ENCODE measurements around the gene TTC28. TPM values are rescaled to one million over a fixed set of nuclear protein-coding genes. Genes with fewer than 3 reads are reported as not detected.

TTC28 gene
- total RNA-seq, 1 experiment from 2014 or later = 0.12 TPM

GRCh38 chr22:28123989-28124766 is 555.5 kb downstream of the TTC28 start:
- ChIA-PET CTCF (interaction anchor here (1.2 kb wide), 1 partner anchor 11 kb away, joined by 5 read pairs; no protein-coding TSS in a partner anchor), POLR2A (no interaction called here), RAD21 (ENCODE audit: low non-redundant PET in 1 of 2, low total read pairs in 2 of 2, uncharacterized antibody in 2 of 2, unreplicated experiment in 2 of 2) (no interaction called here)
- Histone ChIP-seq H2AFZ (ENCODE audit: low read depth, low read length, poor library complexity, severe bottlenecking) (no peak overlapping the region), H3K27ac (ENCODE audit: low read depth, low read length) (no peak overlapping the region), H3K9ac (ENCODE audit: low read length) (no peak overlapping the region), H3K36me3 (ENCODE audit: control insufficient read depth in 1 of 2, insufficient read depth in 2 of 2, low read length in 2 of 2) (no peaks in the 10 kb centered on the region), H3K79me2 (ENCODE audit: insufficient read depth, low read length) (no peaks in the 10 kb centered on the region), H3K4me1 (ENCODE audit: control insufficient read depth in 1 of 2, insufficient read depth in 2 of 2, low read length in 2 of 2) (no peaks in the 10 kb centered on the region), H3K9me2 (ENCODE audit: insufficient read depth) (no peaks in the 10 kb centered on the region), H3K9me3 (ENCODE audit: control insufficient read depth in 1 of 2, insufficient read depth in 1 of 2, low read depth in 1 of 2, low read length in 2 of 2) (no peaks in the 10 kb centered on the region), H3K4me2 (ENCODE audit: low read length) (no peak overlapping the region), H3K4me3 (replicated peaks in 1 of 2; ENCODE audit: low read depth in 1 of 2, low read length in 2 of 2) (no peak overlapping the region), H3K27me3 (ENCODE audit: insufficient read depth, low read length) (peaks cover 87% of the 10 kb centered on the region), H4K20me1 (ENCODE audit: insufficient read depth) (no peaks in the 10 kb centered on the region)
- BruUV-seq (replicated peaks) = no TSS peak
- intact Hi-C loops (cut with micrococcal nuclease) = no loop called here
- ATAC-seq (no peak), DNase-seq (ENCODE audit: low read depth, low spot score) (no peak)
- TF ChIP-seq FOSL1 (IDR thresholded peaks at IDR 0.05; ENCODE audit: low read depth) (no peak), EGR1 (IDR thresholded peaks at IDR 0.05; ENCODE audit: low read depth) (no peak), ATF3 (IDR thresholded peaks at IDR 0.05) (no peak), CBX3 (IDR thresholded peaks at IDR 0.05; ENCODE audit: low read depth) (no peak), CEBPB (IDR thresholded peaks at IDR 0.05; ENCODE audit: low read depth) (no peak), MAX (IDR thresholded peaks at IDR 0.05) (no peak), SIN3A (IDR thresholded peaks at IDR 0.05; ENCODE audit: low read depth) (no peak), POLR2AphosphoS5 (IDR thresholded peaks at IDR 0.05; ENCODE audit: low read depth, low read length) (no peak), ELF1 (IDR thresholded peaks at IDR 0.05; ENCODE audit: borderline replicate concordance, low read depth) (no peak), POLR2A (IDR thresholded peaks at IDR 0.05; ENCODE audit: borderline replicate concordance, extremely low read depth, insufficient read depth, insufficient read length) (no peak), RAD21 (IDR thresholded peaks at IDR 0.05; ENCODE audit: low read depth) (no peak), JUND (IDR thresholded peaks at IDR 0.05) (no peak), YY1 (IDR thresholded peaks at IDR 0.05; ENCODE audit: extremely low read depth, insufficient replicate concordance, low read depth, low read length) (no peak), CTCF (IDR thresholded peaks at IDR 0.05 in 2 of 3, conservative IDR thresholded peaks at IDR 0.05 in 1 of 3; ENCODE audit: borderline replicate concordance in 1 of 3, insufficient read depth in 1 of 3, low read depth in 2 of 3, low read length in 2 of 3) (no peak), REST (IDR thresholded peaks at IDR 0.05; ENCODE audit: low read depth) (no peak)
